Retina (tissue), 1 donor: Measurements from ENCODE around the gene MSX2.
A peak's percentile ranks its signal among the peaks of the same experiment; 100 is the strongest.
"Not testable (repeated sequence)": the region's sequence is repeated elsewhere in the genome, so short reads cannot be mapped to it uniquely, and the experiment has no call there.

ENCODE experiments used
- DNase-seq: peaks from one replicate; pipeline ENCODE4 v3.0.0-alpha.2; 2016

The MSX2 gene

DNA sequence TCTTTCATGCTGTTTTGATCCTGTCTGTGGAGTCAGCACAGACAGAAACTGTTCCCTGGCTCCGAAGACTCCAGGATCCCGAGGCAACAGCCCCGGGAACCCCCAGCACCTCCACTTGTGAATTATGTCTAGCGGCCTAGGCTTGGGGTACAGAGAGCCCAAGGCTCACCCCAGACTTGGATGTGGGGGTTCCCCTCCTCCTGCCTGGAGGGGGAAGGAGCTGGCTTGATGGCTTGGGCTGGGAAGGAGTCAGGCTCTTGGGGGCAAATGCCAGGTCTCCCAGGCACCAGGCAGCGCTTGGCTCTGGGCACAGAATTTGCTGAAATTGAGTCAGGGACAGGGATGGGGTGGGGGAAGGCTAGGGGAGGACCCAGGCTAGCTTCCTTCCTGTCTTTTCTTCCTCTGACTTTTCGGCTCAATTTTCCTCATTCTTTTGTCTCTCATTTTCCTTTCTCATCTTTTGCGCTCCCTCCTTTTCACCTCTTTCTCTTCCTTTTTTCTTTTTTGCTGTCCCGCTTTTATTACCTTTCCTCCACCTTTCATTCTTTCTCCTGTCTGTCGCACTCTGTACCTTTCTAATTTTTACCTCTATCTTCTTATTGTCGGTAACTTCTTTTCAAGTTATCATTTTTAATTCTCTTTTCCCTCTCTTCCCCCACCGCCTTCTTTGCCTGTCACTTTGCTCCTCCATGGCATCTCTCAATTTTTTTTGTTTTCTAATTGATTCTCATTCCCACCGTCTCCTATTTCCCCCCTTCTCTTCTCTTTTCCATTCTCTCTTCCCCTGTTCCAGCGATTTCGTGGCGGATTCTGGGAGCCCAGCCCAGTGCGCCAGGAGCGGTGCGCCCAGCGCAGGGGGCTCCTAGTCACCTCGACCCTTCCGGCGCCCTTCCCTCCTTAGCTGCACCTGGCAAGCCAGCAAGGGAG is 10.5 kb downstream of the MSX2 start:
- peak; percentile 61 for DNase-seq

DNA sequence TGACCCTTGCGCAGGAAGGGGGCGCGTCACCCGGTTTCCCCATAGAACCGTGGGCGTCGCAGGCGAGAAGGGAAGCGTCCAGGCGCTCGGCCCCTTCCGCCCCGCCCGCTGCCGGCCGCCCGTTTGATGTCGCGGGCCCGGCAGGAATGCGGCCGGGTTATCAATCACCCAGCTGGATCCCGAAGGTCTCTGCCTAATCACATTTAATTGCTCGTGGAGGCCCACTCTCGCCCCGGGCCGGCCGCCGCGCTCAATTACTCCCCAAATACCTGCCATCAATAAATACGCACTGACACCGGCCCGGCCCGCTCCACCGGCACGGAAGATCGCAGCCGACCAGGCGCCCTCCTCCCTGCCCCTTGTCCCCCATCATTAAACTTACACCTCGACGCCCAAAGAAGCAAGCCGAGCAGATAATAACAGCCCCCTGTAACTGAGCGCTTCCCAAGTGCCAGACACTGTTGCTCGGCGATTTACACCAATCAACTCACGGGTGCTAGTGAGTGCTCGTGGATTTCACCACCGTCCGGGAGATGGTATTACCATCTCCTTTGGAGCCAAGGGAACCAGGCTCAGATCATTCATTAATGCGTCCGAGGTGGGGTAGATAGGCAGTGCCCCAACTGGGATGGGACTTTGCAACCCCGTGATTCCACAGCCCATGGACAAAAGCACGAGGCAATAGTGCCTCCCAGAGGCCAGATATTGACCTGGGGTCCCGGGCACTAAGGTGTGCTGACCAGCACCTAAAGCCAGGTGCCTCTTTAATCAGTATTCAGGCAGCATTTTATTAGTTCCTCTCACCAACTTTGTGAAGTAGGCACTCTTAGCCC is 11.3 kb downstream of the MSX2 start:
- DNase-seq: peak; percentile 61

DNA sequence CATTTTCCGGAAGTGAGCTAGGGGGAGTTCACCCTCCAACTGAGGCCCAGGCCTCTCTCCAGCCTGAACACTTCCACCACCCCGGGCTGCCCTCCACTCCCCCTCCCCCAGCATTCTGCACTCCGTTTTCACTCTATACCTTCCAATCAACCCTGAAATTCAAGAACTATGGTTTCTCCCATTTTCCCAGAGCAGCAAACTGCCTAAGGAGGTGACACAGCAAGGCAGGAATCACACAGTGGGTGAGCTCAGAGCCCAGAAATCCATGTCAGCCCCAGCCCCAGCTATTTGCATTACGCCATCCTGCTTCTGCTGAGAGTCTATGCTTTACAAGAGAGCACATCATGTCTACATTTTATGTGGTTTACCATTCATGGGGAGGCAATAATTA is 11.9 kb downstream of the MSX2 start:
- no peak for DNase-seq

DNA sequence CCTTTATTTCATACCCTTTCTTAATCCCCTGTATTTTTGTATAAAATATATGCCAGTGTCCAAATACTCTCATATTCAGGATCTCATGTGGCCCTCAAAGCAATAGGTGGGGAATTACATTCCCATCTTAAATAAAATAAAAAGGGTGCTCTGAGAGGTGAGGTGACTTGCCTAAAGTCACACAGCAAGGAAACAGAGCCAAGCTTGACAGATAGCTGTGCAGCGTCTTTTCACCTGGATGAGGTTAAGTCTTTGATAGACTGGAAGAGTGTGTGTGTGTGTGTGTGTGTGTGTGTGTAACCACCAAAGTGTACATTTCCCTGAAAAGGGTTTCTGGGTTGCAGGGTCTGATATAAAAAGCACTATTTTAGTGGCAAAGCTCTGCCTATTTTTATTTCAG is 12.4 kb downstream of the MSX2 start:
- DNase-seq: no peak

DNA sequence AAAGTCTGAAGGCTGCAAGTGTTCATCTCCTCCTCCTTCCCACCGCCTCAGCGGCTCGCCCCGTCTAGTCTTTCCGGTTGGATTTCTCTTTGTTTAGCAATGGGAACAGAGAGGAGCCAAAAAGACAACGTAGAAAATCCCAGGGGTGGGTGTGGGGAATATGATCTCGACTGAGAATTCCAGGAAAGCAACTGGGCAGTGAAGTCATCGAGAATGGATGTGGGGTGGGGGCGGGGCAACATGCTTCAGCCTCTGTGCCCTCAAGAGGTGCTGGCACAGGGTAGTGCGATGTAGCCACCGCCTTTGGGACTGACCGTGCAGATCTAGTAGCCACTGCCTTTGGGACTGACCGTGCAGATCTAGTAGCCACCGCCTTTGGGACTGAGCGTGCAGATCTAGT is 12.9 kb downstream of the MSX2 start:
- DNase-seq: no peak

DNA sequence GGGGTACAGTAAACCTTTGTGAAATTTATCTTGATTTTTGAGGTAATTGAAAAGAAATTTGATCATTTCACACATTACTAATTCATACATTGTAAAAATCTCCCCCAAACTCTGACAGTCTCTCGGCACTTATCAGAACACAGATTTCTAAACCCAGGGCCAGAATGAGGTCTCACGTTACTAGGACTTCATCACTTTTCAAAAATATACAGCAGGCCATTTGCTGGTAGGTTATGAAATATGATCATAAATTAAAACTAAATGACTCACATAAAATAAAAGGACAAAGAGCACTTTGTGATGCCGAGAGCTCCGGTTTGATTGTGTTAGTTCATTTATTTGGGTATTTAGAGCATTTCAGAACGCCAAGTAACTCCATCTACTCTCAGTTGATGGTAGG is 17.0 kb downstream of the MSX2 start:
- no peak for DNase-seq

DNA sequence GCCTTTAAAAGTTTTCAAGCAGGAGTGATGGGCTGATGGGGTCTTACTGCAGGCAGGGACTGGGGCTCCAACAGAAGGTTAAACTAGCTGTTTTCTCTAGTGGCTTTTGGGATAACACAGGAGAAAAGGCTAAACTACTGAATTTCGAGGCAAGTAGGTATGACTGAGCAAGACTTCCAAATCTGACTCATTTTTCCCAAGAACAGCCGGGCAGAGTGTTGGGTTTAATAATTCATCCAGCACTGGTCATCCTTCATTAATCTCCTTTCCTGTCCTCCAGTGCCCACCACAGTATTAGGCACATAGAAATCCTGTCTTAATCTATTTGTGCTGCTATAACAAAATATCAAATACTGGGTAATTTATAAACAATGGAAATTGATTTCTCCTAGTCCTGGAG is 20.5 kb downstream of the MSX2 start:
- DNase-seq: no peak

DNA sequence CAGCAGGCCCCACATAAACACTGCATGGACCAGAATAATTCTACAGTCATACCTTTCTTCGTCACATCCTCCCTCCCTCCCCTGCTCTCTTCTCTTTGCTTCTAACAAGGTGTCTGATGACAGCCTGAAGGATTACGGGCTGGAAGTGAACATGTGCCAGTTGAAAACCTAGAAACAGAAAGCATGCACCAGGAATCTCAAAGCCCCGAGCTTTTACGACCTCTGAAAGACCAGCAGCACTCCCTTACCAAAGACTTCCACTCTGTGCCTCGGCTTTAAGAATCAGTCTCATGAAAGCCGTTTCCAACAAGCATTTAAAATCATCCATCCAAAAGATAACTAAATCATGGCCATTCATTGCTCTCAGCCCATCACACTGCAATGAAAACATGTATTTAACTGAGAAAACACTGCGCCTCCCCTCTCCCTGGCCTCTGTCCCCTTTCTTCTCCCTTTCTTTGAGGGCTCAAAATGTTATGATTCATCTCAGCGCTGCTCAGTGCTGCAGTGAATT is 21.3 kb downstream of the MSX2 start:
- no peak for DNase-seq

DNA sequence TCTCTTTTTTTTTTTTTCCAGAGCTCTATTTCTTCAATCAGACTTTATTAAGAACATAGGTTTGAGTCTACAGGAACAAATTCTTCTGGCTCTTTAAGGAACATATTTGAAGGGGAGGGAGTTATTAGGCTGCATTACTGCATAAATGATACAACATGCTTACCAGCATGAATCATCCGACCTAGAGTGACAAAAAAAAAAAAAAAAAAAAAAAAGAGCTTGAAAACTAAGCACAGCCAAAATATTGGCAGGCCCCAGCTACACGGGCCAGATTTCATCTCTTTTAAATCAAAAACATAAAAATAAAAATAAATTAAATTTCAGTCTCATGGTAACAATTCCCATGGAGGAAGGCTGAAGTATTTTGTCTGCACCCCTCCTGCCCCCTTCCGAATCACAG is 26.3 kb downstream of the MSX2 start:
- DNase-seq: no peak

DNA sequence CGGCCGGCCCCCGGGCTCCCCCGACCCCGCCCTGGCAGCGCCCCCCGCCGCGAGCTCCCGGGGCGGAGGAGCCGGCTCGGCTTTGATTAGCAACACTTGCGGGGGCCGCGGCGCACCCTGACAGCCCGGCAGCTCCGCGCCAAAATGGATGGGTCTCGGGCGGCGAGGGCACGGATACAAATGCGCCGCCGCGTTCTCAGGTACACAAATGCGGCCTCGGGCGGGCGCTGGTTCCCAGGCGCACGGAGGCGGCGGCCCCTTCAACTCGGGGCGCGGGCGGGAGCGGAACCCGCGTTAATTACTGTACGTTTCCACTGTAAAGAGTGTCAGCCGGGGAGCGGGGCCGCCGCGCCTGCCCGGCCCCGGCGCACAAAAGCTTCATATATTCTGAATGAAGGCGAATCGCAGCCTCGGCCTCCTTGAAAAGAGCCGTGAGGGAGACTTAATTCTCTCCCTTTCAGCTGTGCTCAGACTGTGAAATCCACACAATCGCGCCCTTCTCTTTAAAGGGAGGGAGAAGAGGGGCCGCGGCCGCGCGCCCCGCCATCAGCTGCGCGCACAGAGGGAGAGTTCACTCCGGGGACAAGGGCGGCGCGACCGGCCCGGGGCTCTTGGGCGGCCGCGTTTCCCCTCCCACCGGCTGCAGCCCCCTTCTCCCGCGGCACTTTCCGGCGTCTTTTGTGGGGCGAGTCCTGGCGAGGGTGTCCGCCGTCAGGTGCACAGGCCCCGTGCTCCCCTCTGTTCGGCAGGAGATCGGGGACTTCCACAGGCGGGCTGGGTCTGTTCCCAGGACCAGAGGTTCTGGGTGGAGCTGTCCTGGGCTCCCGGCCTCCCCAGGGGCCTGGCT is 27.0 kb downstream of the MSX2 start:
- DNase-seq: peak; percentile 90

DNA sequence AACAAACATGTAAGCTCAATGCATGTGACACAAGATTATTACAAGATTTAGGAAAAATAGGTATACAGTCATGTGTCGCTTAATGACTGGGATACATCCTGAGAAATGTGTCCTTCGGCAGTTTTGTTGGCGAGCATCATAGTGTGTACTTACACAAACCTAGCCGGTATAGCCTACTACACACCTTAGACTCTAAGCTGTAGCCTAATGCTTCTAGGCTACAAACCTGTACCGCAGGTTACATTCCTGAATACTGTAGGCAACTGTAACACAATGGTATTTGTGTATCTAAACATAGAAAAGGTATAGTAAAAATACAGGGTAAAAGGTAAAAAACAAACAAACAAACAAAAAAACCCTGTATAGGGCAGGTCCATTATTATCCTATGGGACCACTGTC is 27.7 kb downstream of the MSX2 start:
- no peak for DNase-seq

DNA sequence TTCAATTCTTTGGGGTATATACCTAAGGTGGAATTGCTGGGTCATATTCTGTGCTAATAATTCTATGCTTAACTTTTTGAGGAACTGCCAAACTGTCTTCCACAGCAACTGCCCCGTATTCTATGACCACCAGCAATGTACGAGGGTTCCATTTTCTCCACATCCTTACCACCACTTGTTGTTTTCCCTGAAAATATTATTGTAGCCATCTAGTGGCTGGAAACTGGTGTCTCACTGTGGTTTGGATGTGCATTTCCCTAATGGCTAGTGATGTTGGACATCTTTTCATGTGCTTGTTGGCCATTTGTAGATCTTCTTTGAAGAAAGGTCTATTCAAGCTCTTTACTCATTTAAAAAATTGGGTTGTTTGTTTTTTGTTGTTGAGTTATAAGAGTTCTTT is 30.7 kb downstream of the MSX2 start:
- no peak for DNase-seq

DNA sequence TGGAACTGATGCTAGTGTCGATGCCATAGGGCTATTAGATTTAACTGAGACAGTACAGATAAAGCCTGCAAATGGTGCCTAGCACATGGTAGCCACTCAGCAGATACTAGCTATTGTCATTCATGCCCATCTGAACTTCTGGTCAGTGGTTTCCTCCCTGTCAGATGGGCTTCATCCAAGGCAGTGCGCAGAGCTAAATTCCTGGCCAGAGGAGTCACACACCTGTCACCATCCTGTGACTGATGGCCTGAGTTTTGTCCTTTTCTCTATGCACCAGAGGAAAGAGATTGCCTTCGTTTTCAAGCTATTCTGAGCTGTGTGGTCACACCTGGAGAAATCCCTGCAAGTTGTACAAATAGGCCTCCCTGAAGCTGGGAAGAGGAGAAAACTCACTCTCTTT is 34.7 kb downstream of the MSX2 start:
- DNase-seq: no peak

DNA sequence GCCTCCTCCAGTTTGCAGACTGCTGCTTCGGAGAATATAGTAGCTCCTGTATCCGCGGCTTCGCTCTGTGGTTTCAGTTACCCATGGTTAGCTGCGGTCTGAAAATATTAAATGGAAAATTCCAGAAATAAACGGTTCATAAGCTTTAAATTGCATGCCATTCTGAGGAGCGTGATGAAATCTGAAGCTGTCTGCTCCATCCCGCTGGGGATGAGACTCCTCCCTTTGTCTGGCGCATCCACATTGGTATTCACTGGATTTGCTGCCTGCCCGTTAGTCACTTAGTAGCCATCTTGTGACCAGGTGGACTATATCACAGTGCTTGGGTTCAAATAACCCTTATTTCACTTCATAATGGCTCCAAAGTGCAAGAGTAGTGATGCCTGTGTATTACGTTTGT is 36.3 kb downstream of the MSX2 start:
- no peak for DNase-seq

DNA sequence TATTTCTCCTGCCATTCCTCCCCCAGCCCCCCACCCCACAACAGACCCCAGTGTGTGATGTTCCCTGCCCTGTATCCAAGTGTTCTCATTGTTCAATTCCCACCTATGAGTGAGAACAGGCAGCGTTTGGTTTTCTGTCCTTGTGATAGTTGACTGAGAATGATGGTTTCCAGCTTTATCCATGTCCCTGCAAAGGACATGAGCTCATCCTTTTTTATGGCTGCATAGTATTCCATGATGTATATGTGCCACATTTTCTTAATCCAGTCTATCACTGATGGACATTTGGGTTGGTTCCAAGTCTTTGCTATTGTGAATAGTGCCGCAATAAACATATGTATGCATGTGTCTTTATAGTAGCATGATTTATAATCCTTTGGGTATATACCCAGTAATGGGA is 37.0 kb downstream of the MSX2 start:
- not testable (repeated sequence) for DNase-seq

DNA sequence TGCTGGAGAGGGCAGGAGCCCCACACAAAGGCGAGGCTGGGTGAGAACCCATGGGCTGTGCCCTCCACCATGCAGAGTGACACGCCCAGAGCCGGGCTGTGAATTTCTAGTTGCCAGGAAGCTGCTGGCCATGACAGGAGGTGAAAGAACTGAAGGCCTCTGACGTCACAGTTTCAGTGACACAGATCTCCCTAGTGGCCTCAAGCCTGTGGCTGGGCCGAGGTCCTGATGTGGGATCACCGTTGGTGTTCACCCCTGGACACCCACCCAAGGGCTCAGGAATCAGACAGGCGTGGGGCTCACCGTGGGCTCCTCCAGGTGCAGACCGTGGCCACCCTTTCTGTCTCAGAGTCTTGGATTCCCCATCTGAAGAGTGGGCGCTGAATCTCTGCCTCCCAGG is 39.9 kb downstream of the MSX2 start:
- no peak for DNase-seq

DNA sequence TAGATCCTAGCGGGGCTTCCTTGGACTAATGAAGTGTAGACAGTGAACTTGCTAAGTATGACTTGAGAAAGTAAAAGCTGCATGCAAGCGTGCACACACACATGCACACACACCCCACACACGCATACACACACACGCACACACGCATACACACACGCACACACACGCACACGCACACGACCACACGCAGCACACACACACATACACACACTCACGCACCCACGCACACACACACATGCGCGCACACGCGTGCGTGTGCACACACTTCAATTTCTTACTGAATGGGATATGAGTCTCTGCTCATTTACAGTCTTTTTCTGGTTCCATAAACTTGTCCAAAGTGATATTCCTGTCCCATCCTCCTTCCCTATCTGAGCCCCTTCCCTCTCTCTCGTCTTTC is 41.2 kb downstream of the MSX2 start:
- no peak for DNase-seq

DNA sequence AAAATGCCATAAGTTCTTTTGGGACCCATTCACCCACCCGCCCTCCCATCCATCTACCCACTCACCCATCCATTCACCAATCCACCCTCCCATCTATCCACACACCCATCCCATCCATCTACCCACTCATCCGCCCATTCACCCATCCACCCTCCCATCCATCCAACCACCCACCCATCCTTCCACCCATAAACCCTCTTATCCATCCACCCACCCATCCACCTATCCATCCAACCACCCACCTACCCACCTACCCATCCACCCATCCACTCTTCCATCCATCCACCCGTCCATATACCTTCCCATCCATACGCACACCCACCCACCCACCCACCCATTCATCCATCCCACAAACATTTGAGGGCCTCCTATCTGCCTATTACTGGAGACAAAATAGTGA is 43.3 kb downstream of the MSX2 start:
- DNase-seq: no peak

DNA sequence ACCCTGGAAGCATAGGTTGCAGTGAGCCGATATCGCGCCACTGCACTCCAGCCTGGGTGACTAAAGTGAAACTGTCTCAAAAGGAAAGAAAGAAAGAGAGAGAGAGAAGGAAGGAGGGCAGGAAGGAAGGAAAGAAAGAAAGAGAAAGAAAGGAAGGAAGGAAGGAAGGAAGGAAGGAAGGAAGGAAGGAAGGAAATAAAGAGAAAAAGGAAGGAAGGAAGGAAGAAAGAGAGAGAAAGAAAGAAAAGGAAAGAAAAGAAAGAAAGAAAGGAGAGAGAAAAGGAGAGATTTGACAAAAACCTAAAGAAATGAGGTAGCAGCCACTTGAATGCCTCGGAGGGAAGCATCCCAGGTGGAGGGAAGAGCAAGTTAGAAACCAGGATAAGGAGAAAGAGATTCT is 44.6 kb downstream of the MSX2 start:
- no peak for DNase-seq

DNA sequence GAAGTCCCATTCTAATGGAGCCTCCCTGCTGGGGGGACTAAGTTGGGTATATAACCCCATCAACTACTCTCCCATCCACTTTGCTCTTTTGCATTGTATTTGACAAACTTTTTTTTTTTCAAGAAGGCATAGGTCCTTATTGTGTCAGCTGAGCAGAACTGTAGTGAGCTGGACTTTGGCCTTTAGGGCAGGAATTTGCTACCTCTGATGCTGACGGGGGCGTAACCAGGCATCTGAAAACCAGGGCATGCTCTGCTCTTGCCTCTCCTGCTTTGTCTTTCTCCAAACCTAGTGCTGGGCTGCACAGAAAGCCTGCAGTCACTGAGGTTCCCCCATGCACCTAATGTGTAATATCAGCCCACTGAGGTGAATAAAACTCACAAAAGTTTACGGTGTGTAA is 49.0 kb downstream of the MSX2 start:
- DNase-seq: no peak

DNA sequence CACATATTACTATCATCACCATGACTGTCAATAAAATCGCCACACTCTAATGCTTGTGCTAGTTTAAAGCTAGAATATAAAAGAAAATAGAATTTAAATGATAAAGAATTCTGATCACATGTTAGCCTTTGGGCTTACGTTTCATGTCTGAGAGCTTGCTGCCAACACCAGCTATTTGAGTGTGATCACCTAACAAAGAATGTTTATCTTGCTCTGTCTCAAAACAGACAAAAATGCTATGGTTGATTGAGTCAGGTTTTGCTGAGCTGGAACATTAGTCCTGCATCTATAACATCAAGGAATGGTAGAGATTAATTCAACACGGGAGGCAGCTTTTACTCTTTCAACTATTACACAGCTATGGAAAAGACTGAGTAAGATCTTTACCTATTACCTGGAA is 50.7 kb downstream of the MSX2 start:
- DNase-seq: no peak

DNA sequence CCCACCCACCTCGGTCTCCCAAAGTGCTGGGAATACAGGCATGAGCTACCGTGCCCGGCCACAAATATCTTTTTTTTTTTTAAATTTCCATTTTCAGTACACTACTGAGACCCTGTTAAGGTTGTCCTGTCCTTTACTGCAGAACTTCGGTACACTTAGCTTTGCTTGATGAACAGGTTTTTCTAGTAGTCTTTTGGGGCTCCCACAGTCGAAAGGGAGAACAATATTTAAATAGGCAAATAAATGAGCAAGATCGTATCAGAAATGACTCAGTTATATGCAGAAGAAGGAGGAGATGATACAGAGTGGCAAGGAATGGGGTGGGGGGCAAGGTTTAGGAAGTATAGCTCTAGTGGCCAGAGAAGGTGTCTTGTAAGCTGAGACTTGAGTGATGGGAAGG is 52.7 kb downstream of the MSX2 start:
- no peak for DNase-seq

DNA sequence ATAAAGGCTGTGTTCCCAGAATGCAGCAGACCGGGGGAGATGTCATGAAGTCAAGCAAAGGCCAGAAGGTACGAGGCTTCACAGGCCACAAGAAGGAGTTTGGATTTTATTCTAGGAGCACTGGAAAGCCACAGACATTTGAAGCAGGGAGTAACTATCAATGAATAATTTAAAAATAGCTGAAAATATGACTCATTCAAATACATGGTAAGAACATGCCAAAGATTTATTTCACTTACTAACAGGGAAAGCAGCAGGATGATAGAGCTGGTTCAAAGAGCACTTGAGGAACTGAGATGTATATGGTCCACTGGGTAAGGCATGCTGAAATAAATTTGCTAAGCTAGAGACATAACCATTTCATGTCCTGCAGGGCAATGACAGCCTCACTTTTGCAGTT is 53.2 kb downstream of the MSX2 start:
- no peak for DNase-seq
